HepG2 (cell line): ENCODE measurements around the gene PRKRIP1. TPM values are rescaled to one million over a fixed set of nuclear protein-coding genes. Genes with fewer than 3 reads are reported as not detected.

ENCODE experiments used
- ATAC-seq: fragments of 200-7000 bp; cut with Tn5 transposase; 3 replicates; pipeline ENCODE4 v1.9.1; 2020; ENCODE audit warnings: mild to moderate bottlenecking, moderate library complexity
- BruUV-seq: library from RNA; stranded (reverse); fragments of 400-500 nt; replicated peaks from 2 replicates; lab custom pipeline; 2021; lab: Mats Ljungman, UMichigan
- CTCF ChIA-PET: fragments of 300-600 bp; formaldehyde crosslinking; extraction: SDS; loops from one replicate; lab custom pipeline; 2021; ENCODE audit warnings: low total read pairs, inconsistent platforms, low intra/inter-chr PET ratio; lab: Yijun Ruan, JAX
- POLR2A ChIA-PET: fragments of 350-600 bp; sonication (Branson Sonifier 250); formaldehyde crosslinking; loops from one replicate; lab custom pipeline; 2020; ENCODE audit warnings: antibody characterized with exemption, inconsistent platforms; lab: Yijun Ruan, JAX
- DNase-seq: peaks from one replicate; pipeline ENCODE4 v3.0.0-alpha.2; 2015; ENCODE audit warnings: low spot score
- FAIRE-seq: peaks from 3 replicates; lab custom pipeline; 2011; peaks lifted over from hg19 to GRCh38; lab: Jason Lieb, UNC
- H2AFZ ChIP-seq: one replicate; pipeline ENCODE4 v1.6.1; 2011; ENCODE audit warnings: low read length, inconsistent platforms
- H3K27ac ChIP-seq: fragments of 300-600 bp; 3 replicates; pipeline ENCODE4 v1.8.0; 2011; ENCODE audit warnings: mixed run types, mild to moderate bottlenecking, mixed read lengths, low read length, inconsistent platforms; ENCODE audit not compliant: insufficient read depth; ENCODE audit errors: extremely low read length
- H3K27me3 ChIP-seq, 2 experiments: fragments of 200-600 bp in 1 of 2; 2 replicates in 1 of 2; 3 replicates in 1 of 2; pipeline versions ENCODE4 v1.6.0 to v1.8.0; 2011; ENCODE audit warnings: low read length in 2 of 2, mild to moderate bottlenecking in 2 of 2, moderate library complexity in 2 of 2, inconsistent platforms in 1 of 2; ENCODE audit not compliant: insufficient read depth in 2 of 2, control insufficient read depth in 1 of 2
- H3K36me3 ChIP-seq, 2 experiments: fragments of 200-600 bp in 1 of 2; replicated peaks in 1 of 2; 2 replicates in 1 of 2; 3 replicates in 1 of 2; pipeline versions ENCODE4 v1.5.1 to v1.8.0; 2011; ENCODE audit warnings: low read length in 2 of 2, inconsistent platforms in 1 of 2; ENCODE audit not compliant: insufficient read depth in 2 of 2, control insufficient read depth in 1 of 2
- H3K4me1 ChIP-seq: 2 replicates; pipeline ENCODE4 v1.5.1; 2012; ENCODE audit warnings: low read length, inconsistent platforms; ENCODE audit not compliant: insufficient read depth
- H3K4me2 ChIP-seq: 2 replicates; pipeline ENCODE4 v1.6.0; 2011; ENCODE audit warnings: low read depth, low read length, inconsistent platforms
- H3K4me3 ChIP-seq, 3 experiments: fragments of 200-600 bp in 1 of 3; sonication (generic), shearing (Covaris generic) in 1 of 3; replicated peaks in 1 of 3; 2 replicates each; pipeline ENCODE4 v1.5.1; 2011 to 2016; ENCODE audit warnings: low read length in 3 of 3, inconsistent platforms in 2 of 3, low read depth in 2 of 3, mild to moderate bottlenecking in 2 of 3, control low read depth in 1 of 3, mixed read lengths in 1 of 3; ENCODE audit not compliant: insufficient read depth in 1 of 3
- H3K79me2 ChIP-seq: one replicate; pipeline ENCODE4 v1.6.1; 2011; ENCODE audit warnings: low read length, inconsistent platforms; ENCODE audit not compliant: insufficient read depth
- H3K9ac ChIP-seq: 2 replicates; pipeline ENCODE4 v1.6.0; 2011; ENCODE audit warnings: mild to moderate bottlenecking, low read depth, low read length, inconsistent platforms; ENCODE audit not compliant: insufficient read depth
- H3K9me3 ChIP-seq: 2 replicates; pipeline ENCODE4 v1.5.1; 2012; ENCODE audit warnings: mild to moderate bottlenecking, low read length
- H4K20me1 ChIP-seq: 2 replicates; pipeline ENCODE4 v1.6.0; 2011; ENCODE audit warnings: inconsistent platforms, mild to moderate bottlenecking, low read length, moderate library complexity; ENCODE audit not compliant: insufficient read depth
- ATF1 ChIP-seq: IDR thresholded peaks from 2 replicates; pipeline ENCODE4 v1.6.1; 2016; ENCODE audit warnings: mild to moderate bottlenecking, control low read depth
- SRSF4 ChIP-seq: fragments of 200-400 bp; formaldehyde crosslinking; IDR thresholded peaks from one replicate; pipeline ENCODE4 v1.6.1; 2018; ENCODE audit warnings: mild to moderate bottlenecking, low read depth, low read length, moderate library complexity; ENCODE audit not compliant: poor library complexity, severe bottlenecking
- TFAP4 ChIP-seq: sonication (generic); IDR thresholded peaks from 2 replicates; pipeline ENCODE4 v1.6.1; 2016; ENCODE audit warnings: low read depth, borderline replicate concordance
- TMF1 ChIP-seq: sonication (generic); formaldehyde crosslinking; IDR thresholded peaks from 2 replicates; pipeline ENCODE4 v1.8.1; 2022; ENCODE audit warnings: low read depth, missing genetic modification reagents
- ZNF10 ChIP-seq: sonication (generic); formaldehyde crosslinking; IDR thresholded peaks from 2 replicates; pipeline ENCODE4 v1.4.0; 2020; ENCODE audit warnings: mild to moderate bottlenecking, low read depth, missing genetic modification reagents, borderline replicate concordance
- WGBS: methylation state at CpG from one replicate; pipeline ENCODE4 v1.1.6; 2017; ENCODE audit warnings: low lambda C conversion rate; 5-methylcytosine and 5-hydroxymethylcytosine counted together
- in situ Hi-C: cut with HindIII; loops from 2 replicates; pipeline ENCODE4 v1.10.0; 2017; ENCODE audit warnings: low pct_unique_long_range_greater_than_20kb; ENCODE audit not compliant: extremely low pct_ligation_motif_present
- intact Hi-C: fragments of 100-400 bp; cut with micrococcal nuclease; formaldehyde crosslinking; loops from one replicate; pipeline ENCODE4 v1.10.0; 2022; ENCODE audit not compliant: unreplicated experiment
- polyA plus RNA-seq, 8 experiments: library from polyadenylated mRNA; depleted of rRNA in 3 of 8; stranded (reverse) in 7 of 8; unstranded in 1 of 8; fragments of >200 nt; fragmentation: Illumina TruSeq in 4 of 8; extraction: Trizol in 4 of 8; gene quantifications; 2 replicates each; pipeline versions ENCODE4 v1.2.1 to v1.2.3, GENCODE V29; 2011 to 2016; ENCODE audit warnings: low read depth in 4 of 8, missing spikeins in 1 of 8, mixed read lengths in 1 of 8; ENCODE audit not compliant: insufficient read depth in 1 of 8
- total RNA-seq, 5 experiments: library from RNA; depleted of rRNA; stranded (reverse); fragments of >200 nt; fragmentation: Illumina TruSeq; extraction: Trizol; gene quantifications; 2 replicates each; pipeline ENCODE4 v1.2.3, GENCODE V29; 2016; ENCODE audit warnings: low read depth in 1 of 5
- TF ChIP-seq, protein P1 (sequence below): sonication (generic); formaldehyde crosslinking; IDR thresholded peaks from 2 replicates; pipeline ENCODE4 v1.5.0; 2020; ENCODE audit warnings: mild to moderate bottlenecking, missing genetic modification reagents

Gene PRKRIP1
- total and polyA plus RNA-seq, 2 of the 13 experiments (the other 11 are each of a cell fraction or from before 2014, with no cell fraction given): 13.2 to 16.8 TPM

DNA sequence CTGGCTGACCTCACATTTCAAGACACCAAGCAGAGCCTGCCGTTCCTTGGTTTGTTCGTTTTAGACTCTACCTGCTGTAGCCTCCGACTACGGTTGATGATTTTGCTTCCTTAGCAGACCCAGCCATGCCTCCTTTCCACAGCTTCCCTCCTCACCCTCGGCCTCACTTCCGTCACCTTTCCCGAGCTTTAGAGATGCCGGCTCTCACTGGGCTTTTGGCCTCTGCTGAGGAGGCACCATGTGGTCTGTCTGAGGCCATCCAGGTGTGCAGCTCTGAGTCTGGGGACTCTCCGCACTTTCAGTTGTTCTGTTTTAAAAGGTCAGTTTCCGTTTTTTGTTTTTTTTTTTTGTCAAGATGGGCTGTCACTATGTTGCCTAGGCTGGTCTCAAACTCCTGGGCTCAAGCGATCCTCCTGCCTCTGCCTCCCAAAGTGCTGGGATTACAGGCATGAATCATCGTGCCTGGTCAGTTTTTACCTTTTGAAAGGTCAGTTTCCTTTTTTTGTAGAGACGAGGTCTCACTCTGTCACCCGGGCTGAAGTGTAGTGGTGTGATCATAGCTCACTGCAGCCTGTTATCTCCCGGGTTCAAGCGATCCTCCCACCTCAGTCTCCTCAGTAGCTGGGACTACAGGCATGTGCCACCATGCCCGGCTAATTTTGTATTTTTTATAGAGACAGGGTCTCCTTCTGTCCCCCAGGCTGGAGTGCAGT, 49.0 kb downstream of the PRKRIP1 start (continued):
- TF ChIP-seq TFAP4 (no peak), ZNF10 (CRISPR knock-in tag) (no peak), SRSF4 (no peak), ATF1 (CRISPR knock-in tag) (no peak)
- TF ChIP-seq, protein P1, sequence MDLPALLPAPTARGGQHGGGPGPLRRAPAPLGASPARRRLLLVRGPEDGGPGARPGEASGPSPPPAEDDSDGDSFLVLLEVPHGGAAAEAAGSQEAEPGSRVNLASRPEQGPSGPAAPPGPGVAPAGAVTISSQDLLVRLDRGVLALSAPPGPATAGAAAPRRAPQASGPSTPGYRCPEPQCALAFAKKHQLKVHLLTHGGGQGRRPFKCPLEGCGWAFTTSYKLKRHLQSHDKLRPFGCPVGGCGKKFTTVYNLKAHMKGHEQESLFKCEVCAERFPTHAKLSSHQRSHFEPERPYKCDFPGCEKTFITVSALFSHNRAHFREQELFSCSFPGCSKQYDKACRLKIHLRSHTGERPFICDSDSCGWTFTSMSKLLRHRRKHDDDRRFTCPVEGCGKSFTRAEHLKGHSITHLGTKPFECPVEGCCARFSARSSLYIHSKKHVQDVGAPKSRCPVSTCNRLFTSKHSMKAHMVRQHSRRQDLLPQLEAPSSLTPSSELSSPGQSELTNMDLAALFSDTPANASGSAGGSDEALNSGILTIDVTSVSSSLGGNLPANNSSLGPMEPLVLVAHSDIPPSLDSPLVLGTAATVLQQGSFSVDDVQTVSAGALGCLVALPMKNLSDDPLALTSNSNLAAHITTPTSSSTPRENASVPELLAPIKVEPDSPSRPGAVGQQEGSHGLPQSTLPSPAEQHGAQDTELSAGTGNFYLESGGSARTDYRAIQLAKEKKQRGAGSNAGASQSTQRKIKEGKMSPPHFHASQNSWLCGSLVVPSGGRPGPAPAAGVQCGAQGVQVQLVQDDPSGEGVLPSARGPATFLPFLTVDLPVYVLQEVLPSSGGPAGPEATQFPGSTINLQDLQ (CRISPR knock-in tag): no peak

GRCh38 chr7:102445674-102446071, 49.5 kb downstream of the PRKRIP1 start:
- POLR2A ChIA-PET: no interaction called here
- no peak for FAIRE-seq

More at GRCh38 chr7:102445674-102446071, 49.5 kb downstream of the PRKRIP1 start:
- Histone ChIP-seq H4K20me1 (no peaks in the 10 kb centered on the region), H3K36me3 (no peaks in the 10 kb centered on the region), H3K79me2 (no peaks in the 10 kb centered on the region), H2AFZ (no peak overlapping the region), H3K9me3 (no peaks in the 10 kb centered on the region), H3K4me1 (peaks cover 2% of the 10 kb centered on the region), H3K4me3 (no peak overlapping the region), H3K27ac (no peak overlapping the region), H3K9ac (no peak overlapping the region), H3K27me3 (no peaks in the 10 kb centered on the region), H3K4me2 (no peak overlapping the region)
- no peak for TF ChIP-seq TMF1
- ATAC-seq: no peak
- intact Hi-C loops (no loop called here), in situ Hi-C loops (no loop called here)
- DNase-seq: no peak
- BruUV-seq: no TSS peak
- 74% methylated on average over 2 of the region's 2 CpGs for WGBS
- CTCF ChIA-PET: no interaction called here
